Colonic mucosa (tissue), 4 donors: Measurements from ENCODE around the gene BMP7. TPM values are rescaled to one million over a fixed set of nuclear protein-coding genes. Genes with fewer than 3 reads are reported as not detected.
A peak's percentile ranks its signal among the peaks of the same experiment; 100 is the strongest.

Experiments
- DNase-seq: peaks from one replicate; pipeline ENCODE4 v3.0.0-alpha.2; 2020
- H3K27ac ChIP-seq: fragments of 200-600 bp; one replicate; pipeline ENCODE4 v1.8.0; 2021
- H3K27me3 ChIP-seq: fragments of 200-600 bp; one replicate; pipeline ENCODE4 v1.8.0; 2021
- H3K36me3 ChIP-seq: fragments of 200-600 bp; one replicate; pipeline ENCODE4 v1.8.0; 2021
- H3K4me1 ChIP-seq: fragments of 200-600 bp; one replicate; pipeline ENCODE4 v1.8.0; 2021; ENCODE audit warnings: mild to moderate bottlenecking
- H3K4me3 ChIP-seq: fragments of 200-600 bp; one replicate; pipeline ENCODE4 v1.8.0; 2021
- H3K9ac ChIP-seq, 2 donors: one replicate each; pipeline ENCODE4 v1.7.0; 2013; ENCODE audit warnings: control low read depth in 2 of 2, low read depth in 2 of 2, low read length in 2 of 2
- H3K9me3 ChIP-seq: fragments of 200-600 bp; one replicate; pipeline ENCODE4 v1.8.0; 2021
- intact Hi-C: fragments of 100-400 bp; cut with DNase I; formaldehyde crosslinking; loops from one replicate; pipeline ENCODE4 v1.14.1; 2022
- total RNA-seq, 2 donors: library from RNA; stranded (reverse); fragmentation: NEBNext Ultra II Directional in 1 of 2; extraction: Animal tissue kit (Norgen Biotek cat#: 25700) in 1 of 2; gene quantifications; one replicate each; pipeline ENCODE4 v1.2.1, GENCODE V29; 2021
- TF ChIP-seq, protein P1 (sequence below): fragments of 200-600 bp; IDR thresholded peaks from one replicate; pipeline ENCODE4 v1.8.0; 2022; ENCODE audit warnings: antibody characterized with exemption, mild to moderate bottlenecking
- donor health status: healthy.
- donor health status: DM: no; HTN: no; CAD: no.
- donor health status: DM: no; HTN: no; CAD: no.

BMP7 gene
- total RNA-seq, 2 donors from 2014 or later, result 1.3 to 3.2 TPM

DNA sequence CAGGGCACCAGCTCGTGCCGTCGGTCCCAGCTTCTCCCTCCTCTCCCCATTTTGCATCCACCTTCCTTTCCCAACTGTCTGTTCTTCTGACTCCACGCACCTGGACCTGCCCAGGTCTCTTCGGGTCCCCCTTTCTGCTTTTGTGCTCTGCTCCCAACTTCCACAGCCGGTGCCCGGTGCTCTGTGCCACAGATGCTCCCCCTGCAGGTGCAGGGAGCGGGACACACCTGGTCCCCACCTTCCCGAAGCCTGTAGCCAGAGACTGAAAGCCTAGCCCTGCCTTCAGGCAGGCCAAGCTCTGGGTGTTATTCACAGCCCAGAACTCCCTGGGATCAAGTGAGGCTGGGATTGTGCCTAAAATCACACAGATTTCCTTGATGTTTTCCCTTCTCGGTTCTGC, 24.6 kb upstream of the BMP7 start:
- no peak overlapping the region for H3K27ac ChIP-seq
- H3K9ac ChIP-seq, result no peak overlapping the region
- no peaks in the 10 kb centered on the region for H3K4me1 ChIP-seq
- H3K27me3 ChIP-seq, result no peaks in the 10 kb centered on the region
- TF ChIP-seq, protein P1, sequence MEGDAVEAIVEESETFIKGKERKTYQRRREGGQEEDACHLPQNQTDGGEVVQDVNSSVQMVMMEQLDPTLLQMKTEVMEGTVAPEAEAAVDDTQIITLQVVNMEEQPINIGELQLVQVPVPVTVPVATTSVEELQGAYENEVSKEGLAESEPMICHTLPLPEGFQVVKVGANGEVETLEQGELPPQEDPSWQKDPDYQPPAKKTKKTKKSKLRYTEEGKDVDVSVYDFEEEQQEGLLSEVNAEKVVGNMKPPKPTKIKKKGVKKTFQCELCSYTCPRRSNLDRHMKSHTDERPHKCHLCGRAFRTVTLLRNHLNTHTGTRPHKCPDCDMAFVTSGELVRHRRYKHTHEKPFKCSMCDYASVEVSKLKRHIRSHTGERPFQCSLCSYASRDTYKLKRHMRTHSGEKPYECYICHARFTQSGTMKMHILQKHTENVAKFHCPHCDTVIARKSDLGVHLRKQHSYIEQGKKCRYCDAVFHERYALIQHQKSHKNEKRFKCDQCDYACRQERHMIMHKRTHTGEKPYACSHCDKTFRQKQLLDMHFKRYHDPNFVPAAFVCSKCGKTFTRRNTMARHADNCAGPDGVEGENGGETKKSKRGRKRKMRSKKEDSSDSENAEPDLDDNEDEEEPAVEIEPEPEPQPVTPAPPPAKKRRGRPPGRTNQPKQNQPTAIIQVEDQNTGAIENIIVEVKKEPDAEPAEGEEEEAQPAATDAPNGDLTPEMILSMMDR, result no peak
- DNase-seq, result no peak
- intact Hi-C loops, result no loop called here
- H3K36me3 ChIP-seq, result no peaks in the 10 kb centered on the region
- H3K4me3 ChIP-seq, result no peak overlapping the region
- H3K9me3 ChIP-seq, result no peaks in the 10 kb centered on the region

DNA sequence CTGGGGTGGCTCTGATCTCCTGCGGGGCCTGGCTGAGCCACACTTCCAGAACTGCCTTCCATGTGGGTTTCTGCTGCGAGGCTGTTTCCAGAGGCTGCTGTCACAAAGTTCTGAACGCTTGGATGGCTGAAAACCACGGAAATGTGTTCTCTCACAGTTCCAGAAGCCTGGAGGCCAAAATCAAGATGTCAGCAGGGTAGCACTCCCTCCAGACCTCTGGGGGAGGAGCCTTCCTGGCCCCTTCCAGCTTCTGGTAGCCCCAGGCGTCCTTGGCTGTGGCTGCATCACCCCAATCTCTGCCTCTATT, 23.7 kb upstream of the BMP7 start:
- H3K4me3 ChIP-seq, result no peak overlapping the region
- no peak for DNase-seq
- no peaks in the 10 kb centered on the region for H3K36me3 ChIP-seq
- H3K27me3 ChIP-seq, result no peaks in the 10 kb centered on the region
- TF ChIP-seq, protein P1, result no peak
- H3K27ac ChIP-seq, result no peak overlapping the region
- intact Hi-C loops, result no loop called here
- H3K4me1 ChIP-seq, result no peaks in the 10 kb centered on the region
- no peaks in the 10 kb centered on the region for H3K9me3 ChIP-seq
- no peak overlapping the region for H3K9ac ChIP-seq

DNA sequence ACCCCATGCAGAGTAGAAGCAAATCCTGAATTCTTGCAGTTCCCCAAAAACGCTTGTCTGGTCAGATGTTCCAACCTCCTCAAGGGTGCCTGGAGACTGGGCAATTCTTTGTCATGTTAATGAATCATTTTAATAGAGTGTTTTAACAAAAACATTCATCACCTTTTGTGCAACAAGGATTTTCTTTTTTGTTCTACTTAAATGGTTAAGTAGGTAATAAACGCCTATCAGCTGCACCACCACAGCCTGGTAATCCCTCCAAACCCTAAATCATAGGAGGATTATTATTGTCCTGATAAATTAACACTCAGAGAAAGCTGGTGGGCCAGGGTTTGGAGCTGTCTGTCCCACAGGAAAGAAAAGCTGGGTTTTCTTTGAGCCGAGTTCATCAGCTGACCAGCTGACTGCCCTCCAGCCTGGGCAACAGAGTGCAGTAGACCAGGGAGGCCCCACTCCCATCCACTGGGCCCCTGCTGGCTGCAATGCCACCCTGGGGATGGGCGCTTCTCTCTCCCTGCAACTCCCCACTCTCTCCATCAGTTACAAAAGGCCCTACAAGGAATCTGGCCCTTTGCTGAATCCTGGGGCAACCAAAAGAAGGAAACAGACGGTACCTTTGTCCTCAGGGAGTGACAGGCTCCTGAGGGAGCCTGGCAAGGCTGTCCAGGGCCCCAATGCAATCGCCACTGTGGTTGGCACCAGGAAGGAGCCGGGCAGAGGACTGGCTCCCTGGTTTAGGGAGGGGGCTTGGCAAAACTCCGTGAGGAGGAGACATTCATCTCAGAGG, 23.1 kb upstream of the BMP7 start:
- DNase-seq, result no peak
- intact Hi-C loops, result no loop called here
- H3K27me3 ChIP-seq, result no peaks in the 10 kb centered on the region
- no peaks in the 10 kb centered on the region for H3K36me3 ChIP-seq
- TF ChIP-seq, protein P1, result no peak
- H3K9me3 ChIP-seq, result no peaks in the 10 kb centered on the region
- H3K4me3 ChIP-seq, result no peak overlapping the region
- H3K9ac ChIP-seq, result no peak overlapping the region
- no peaks in the 10 kb centered on the region for H3K4me1 ChIP-seq
- H3K27ac ChIP-seq, result no peak overlapping the region

DNA sequence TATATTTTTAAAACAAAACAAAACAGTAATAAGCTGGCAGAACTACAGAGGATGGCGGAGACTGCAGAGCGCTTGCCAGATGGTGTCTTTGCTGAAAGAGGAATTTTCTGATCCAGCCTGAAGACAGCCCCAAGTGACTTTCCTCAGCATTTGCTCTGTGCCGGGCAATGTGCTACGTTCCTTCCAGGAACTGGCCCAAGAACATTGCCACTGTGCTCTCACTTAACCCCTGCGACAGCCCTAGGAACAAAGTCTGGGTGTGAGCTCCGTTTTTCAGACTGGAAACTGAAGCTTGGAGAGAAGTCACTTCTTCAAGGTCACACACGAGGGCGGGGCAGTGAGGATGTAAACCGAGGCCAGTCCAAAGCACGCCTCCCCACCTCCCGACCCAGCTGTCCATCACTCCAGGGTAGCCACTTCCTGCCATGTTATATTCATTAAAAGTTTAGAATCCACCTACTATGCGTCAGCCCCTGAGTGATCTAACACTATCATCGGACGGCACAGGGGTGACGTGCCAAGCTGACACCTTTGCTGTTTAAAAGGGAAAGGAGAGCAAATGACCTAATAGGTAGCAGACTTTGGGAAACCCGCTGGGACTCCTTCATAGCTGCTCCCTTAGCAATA, 22.3 kb upstream of the BMP7 start:
- no peak for DNase-seq
- H3K27me3 ChIP-seq, result no peaks in the 10 kb centered on the region
- TF ChIP-seq, protein P1, result no peak
- intact Hi-C loops, result no loop called here
- no peaks in the 10 kb centered on the region for H3K4me1 ChIP-seq
- no peak overlapping the region for H3K4me3 ChIP-seq
- no peaks in the 10 kb centered on the region for H3K36me3 ChIP-seq
- peak overlapping the region in 1 of 2 donors; percentile 6 for H3K9ac ChIP-seq
- H3K9me3 ChIP-seq, result no peaks in the 10 kb centered on the region
- H3K27ac ChIP-seq, result no peak overlapping the region

DNA sequence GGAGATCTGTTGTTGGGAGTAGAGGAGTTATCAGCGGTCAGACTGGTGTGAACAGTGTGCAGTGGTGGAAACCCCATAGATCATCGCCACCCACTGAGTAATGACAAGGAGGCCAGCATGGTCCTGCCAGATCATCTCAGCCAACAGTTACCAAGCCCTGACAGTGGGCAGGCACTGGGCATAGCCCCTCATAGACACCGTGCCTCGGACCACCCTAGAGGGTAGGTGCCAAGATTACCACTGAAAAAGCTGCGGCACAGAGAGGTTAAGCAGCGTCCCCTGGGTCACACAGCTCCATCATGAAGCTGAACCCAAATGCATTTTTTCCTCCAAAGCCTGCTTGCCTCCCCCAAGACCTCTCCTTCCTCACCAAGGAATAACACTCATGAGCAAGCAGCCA, 21.5 kb upstream of the BMP7 start:
- no peak for DNase-seq
- Histone ChIP-seq H3K4me3 (no peak overlapping the region), H3K36me3 (no peaks in the 10 kb centered on the region), H3K9ac (no peak overlapping the region), H3K4me1 (no peaks in the 10 kb centered on the region), H3K27ac (no peak overlapping the region), H3K9me3 (no peaks in the 10 kb centered on the region), H3K27me3 (no peaks in the 10 kb centered on the region)
- intact Hi-C loops, result no loop called here
- TF ChIP-seq, protein P1, result no peak
